ENCODE measurements around the gene DYNLT4.
"Not testable (repeated sequence)": the region's sequence is repeated elsewhere in the genome, so short reads cannot be mapped to it uniquely, and the experiment has no call there.

The DYNLT4 gene

GRCh38 chr1:44828003-44828651 lies 21.0 kb upstream of the DYNLT4 start:
- DNase-seq, result no peak

DNA sequence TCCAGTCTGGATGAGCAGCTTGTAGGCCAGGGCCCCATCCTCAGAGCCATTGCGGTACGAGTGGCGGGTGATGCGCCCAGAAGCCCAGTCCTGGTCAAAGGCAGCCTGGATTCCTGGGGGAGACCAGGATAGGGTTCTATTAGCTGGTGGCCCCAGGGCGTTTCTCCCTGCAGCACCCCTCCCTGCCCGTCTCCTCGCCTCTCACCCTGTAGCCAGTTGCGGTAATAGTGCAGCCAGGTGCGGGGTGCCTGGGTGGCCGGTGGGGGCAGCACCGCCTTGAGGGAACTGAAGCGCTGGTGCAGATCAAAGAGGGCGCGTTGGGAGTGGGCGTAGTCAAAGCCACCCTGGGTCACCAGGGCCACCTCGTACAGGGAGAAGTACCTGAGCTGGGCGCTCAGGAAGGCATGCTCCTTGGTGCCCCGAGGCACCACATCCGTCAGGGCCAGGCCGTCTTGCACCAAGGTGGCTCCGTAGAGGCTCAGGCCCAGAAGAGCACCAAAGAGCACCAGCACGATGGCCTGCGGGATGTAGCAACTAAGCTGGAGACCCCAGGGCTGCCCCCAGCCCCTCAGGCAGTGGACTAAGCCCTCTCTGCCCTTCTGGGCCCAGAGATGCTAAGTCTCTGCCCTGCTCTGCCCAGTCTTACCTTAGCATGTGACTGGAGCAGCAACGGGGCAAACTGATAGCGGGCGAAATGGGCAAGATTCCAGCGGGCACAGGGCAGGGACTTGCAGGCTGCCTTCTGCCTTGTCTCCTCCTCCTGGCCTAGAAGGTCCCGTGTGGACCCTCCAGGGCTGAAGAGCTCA lies 20.2 kb upstream of the DYNLT4 start:
- no peak for DNase-seq

- DNase-seq, result no peak
These were observed 19.4 kb upstream of the DYNLT4 start for GRCh38 chr1:44826375-44827196.

DNA sequence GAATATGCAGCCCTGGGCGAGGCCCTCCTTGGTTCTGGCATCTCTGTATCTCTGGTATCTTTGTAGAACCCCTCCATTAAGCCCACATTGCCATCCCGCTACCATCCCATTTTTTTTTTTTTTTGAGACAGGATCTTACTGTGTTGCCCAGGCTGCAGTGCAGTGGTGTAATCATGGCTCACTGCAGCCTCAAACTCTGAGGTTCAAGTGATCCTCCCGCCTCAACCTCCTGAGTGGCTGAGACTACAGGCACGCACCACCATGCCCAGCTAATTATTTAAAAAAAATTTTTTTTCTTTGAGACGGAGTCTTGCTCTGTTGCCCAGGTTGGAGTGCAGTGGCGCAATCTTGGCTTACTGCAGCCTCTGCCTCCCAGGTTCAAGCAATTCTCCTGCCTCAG lies 17.2 kb upstream of the DYNLT4 start:
- not testable (repeated sequence) for DNase-seq

- no peak for DNase-seq
These were observed 15.9 kb upstream of the DYNLT4 start for GRCh38 chr1:44822981-44823451.

- DNase-seq, result no peak
These were observed 15.1 kb upstream of the DYNLT4 start for GRCh38 chr1:44822131-44822701.

GRCh38 chr1:44821240-44821715 lies 14.1 kb upstream of the DYNLT4 start:
- DNase-seq, result no peak

- no peak for DNase-seq
These were observed 13.4 kb upstream of the DYNLT4 start for GRCh38 chr1:44820328-44821239.

DNA sequence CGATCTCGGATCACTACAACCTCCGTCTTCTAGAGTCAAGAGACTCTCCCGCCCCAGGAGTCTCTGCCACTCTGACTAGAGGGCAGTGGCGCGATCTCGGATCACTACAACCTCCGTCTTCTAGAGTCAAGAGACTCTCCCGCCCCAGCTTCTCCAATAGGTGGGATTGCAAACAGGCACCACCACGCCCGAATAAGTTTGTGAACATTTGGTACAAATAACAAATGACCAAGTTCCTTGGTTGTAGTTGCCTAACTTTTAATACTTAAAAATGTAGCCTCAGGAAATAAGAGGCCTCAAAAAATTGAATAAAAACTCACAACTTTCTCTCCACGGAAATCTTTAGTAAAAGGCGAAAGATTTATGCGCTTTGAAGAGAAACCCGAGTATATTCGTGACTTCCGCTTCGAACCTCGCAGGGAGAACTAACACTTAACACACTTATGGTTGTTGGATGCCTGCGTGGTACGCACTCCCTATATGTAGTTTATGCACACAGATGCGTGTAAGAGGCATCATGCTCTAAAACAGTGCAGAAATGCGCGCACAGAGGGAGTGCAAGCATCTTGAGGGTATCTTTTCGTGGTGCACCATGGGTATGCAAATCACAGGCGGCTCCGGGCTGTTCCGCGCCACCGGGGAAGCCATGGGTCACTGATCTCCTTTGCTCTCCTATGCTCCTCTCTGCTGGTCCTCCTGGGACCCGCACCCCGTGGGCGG lies 12.6 kb upstream of the DYNLT4 start:
- no peak for DNase-seq

DNA sequence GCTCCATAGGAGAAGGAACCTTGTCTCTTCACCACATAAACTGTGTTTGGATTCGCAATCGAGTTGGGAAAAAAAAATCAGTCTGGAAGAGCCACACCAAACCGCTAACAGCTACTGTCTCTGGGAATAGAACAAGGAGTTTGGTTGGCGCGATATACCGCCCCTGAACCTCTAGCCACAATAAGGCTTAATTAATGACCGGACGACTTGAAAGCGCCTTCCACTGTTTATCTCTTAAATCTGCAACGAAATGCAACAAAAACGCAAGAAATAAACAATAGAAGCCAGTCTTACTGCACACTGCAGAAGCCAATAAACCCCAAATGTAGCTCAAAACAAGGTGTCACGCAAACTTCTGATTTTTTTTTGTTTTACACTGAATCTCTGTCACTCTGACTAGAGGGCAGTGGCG lies 12.1 kb upstream of the DYNLT4 start:
- no peak for DNase-seq

- no peak for DNase-seq
These were observed 10.8 kb upstream of the DYNLT4 start for GRCh38 chr1:44817771-44818495.

DNA sequence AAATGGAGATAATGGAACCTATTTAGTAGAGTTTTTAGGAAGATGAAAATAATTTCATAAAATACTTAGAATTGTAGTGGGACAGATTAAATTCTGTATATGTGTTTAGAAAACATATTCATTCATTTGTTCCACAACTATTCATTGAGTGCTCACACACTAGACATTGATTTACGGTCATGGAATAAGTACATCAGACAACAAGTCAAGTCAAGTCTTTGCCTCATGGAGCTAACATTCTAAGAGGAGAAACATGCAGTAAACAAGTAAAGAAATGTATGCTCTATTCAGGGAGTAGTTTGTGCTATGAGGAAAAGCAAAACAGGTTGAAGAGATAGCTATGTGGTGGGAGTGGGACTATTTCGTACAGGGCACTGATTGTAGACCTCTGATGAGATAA lies 10.2 kb upstream of the DYNLT4 start:
- DNase-seq, result no peak

DNA sequence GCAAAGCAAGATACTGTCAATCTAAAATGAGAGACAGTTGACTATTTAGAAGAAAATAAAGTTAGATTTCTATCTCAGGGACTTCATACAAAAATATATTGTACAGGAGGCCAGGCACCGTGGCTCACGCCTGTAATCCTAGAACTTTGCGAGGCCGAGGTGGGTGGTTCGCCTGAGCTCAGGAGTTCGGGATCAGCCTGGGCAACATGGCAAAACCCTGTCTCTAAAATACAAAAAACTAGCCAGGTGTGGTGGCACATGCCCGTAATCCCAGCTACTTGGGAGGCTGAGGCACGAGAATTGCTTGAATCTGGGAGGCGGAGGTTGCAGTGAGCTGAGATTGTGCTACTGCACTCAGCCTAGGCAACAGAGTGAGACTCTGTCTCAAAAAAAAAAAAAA lies 8.8 kb upstream of the DYNLT4 start:
- DNase-seq, result not testable (repeated sequence)

- no peak for DNase-seq
These were observed 5.8 kb upstream of the DYNLT4 start for GRCh38 chr1:44812822-44813543.

GRCh38 chr1:44811234-44811633 lies 4.1 kb upstream of the DYNLT4 start:
- no peak for DNase-seq

- not testable (repeated sequence) for DNase-seq
These were observed 3.6 kb upstream of the DYNLT4 start for GRCh38 chr1:44810762-44811105.

DNA sequence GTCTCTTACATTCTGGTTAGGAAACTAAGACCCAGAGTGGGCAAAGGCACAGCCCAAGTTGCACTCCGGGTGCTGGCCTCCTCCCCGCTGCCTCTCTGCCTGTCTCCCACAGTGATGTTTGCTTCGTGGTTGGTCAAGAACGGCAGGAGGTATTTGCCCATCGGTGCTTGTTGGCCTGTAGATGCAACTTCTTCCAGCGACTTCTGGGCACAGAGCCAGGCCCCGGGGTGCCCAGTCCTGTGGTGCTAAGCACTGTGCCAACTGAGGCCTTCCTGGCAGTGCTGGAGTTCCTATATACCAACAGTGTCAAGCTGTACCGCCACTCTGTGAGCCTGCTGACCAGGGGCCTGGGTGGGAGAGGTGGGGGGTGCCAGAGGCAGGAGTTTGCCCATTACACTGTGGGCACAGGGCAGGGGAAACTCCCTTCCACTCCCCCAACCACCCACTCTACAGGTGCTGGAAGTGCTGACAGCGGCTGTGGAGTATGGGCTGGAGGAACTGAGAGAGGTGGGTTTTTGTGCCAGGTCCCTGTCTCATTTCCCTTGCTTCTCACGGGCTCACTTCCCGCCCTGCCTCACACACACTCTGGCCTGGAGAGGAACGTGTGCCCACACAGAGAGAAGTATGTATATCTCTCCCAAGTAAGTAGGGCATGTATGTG lies 3.1 kb upstream of the DYNLT4 start:
- DNase-seq, result no peak

GRCh38 chr1:44808938-44809917 lies 2.1 kb upstream of the DYNLT4 start:
- no peak for DNase-seq

Measured in NCI-H1092 treated with DMSO at 0.1 percent for 48 hours (cell line).